Osteocyte (in vitro differentiated cells): Measurements from ENCODE around the gene XPNPEP1. TPM values are rescaled to one million over a fixed set of nuclear protein-coding genes. Genes with fewer than 3 reads are reported as not detected.

Source experiments
- DNase-seq: peaks from one replicate; pipeline ENCODE4 v3.0.0; 2021; ENCODE audit warnings: mixed read lengths; ENCODE audit not compliant: unreplicated experiment; ENCODE audit errors: extremely low spot score
- H3K27ac Mint-ChIP-seq: one replicate; pipeline ENCODE4 v1.8.0; 2021; ENCODE audit warnings: mild to moderate bottlenecking, mixed read lengths; ENCODE audit not compliant: unreplicated experiment
- H3K27me3 Mint-ChIP-seq: one replicate; pipeline ENCODE4 v1.8.0; 2021; ENCODE audit warnings: mixed read lengths; ENCODE audit not compliant: unreplicated experiment
- H3K36me3 Mint-ChIP-seq: one replicate; pipeline ENCODE4 v1.8.0; 2021; ENCODE audit warnings: mixed read lengths; ENCODE audit not compliant: unreplicated experiment
- H3K4me1 Mint-ChIP-seq: one replicate; pipeline ENCODE4 v1.8.0; 2021; ENCODE audit warnings: mixed read lengths; ENCODE audit not compliant: unreplicated experiment
- H3K4me3 Mint-ChIP-seq: one replicate; pipeline ENCODE4 v1.8.0; 2021; ENCODE audit warnings: mild to moderate bottlenecking, moderate library complexity, mixed read lengths; ENCODE audit not compliant: unreplicated experiment
- H3K9me3 Mint-ChIP-seq: one replicate; pipeline ENCODE4 v1.8.0; 2021; ENCODE audit warnings: mixed read lengths; ENCODE audit not compliant: unreplicated experiment
- CTCF ChIP-seq: fragments of 200-600 bp; sonication (generic); IDR thresholded peaks from 2 replicates; pipeline ENCODE4 v1.5.0; 2021; ENCODE audit warnings: antibody characterized with exemption, mild to moderate bottlenecking, moderate library complexity
- total RNA-seq: library from RNA; stranded (reverse); gene quantifications from 2 replicates; pipeline ENCODE4 v1.2.1, GENCODE V29; 2021

The XPNPEP1 gene
- total RNA-seq, 1 donor from 2014 or later: 74.5 TPM

GRCh38 chr10:109898007-109898406, 25.3 kb downstream of the XPNPEP1 start:
- no peaks in the 10 kb centered on the region for H3K27me3 Mint-ChIP-seq
- peaks cover 62% of the 10 kb centered on the region for H3K4me1 Mint-ChIP-seq
- H3K36me3 Mint-ChIP-seq: peaks cover 20% of the 10 kb centered on the region
- no peak overlapping the region for H3K4me3 Mint-ChIP-seq
- H3K9me3 Mint-ChIP-seq: no peaks in the 10 kb centered on the region
- DNase-seq: no peak
- peak overlapping the region; percentile 69 for H3K27ac Mint-ChIP-seq
- TF ChIP-seq CTCF: no peak

- Mint-ChIP-seq H3K27ac (peak overlapping the region; percentile 83), H3K9me3 (no peaks in the 10 kb centered on the region), H3K4me1 (peaks cover 56% of the 10 kb centered on the region), H3K4me3 (no peak overlapping the region), H3K27me3 (no peaks in the 10 kb centered on the region), H3K36me3 (peaks cover 23% of the 10 kb centered on the region)
- no peak for DNase-seq
- TF ChIP-seq CTCF: no peak
Measured at GRCh38 chr10:109895848-109896247, 27.5 kb downstream of the XPNPEP1 start.

- no peak for DNase-seq
- Mint-ChIP-seq H3K36me3 (peaks cover 25% of the 10 kb centered on the region), H3K4me1 (peaks cover 51% of the 10 kb centered on the region), H3K9me3 (no peaks in the 10 kb centered on the region), H3K27ac (peak overlapping the region; percentile 83), H3K27me3 (no peaks in the 10 kb centered on the region), H3K4me3 (no peak overlapping the region)
- TF ChIP-seq CTCF: no peak
Measured at GRCh38 chr10:109895095-109895818, 28.1 kb downstream of the XPNPEP1 start.

GRCh38 chr10:109894516-109894915, 28.8 kb downstream of the XPNPEP1 start:
- Mint-ChIP-seq H3K9me3 (no peaks in the 10 kb centered on the region), H3K27ac (peak overlapping the region; percentile 83), H3K36me3 (peaks cover 23% of the 10 kb centered on the region), H3K4me1 (peaks cover 49% of the 10 kb centered on the region), H3K27me3 (no peaks in the 10 kb centered on the region), H3K4me3 (no peak overlapping the region)
- DNase-seq: no peak
- TF ChIP-seq CTCF: no peak

GRCh38 chr10:109893386-109893785, 29.9 kb downstream of the XPNPEP1 start:
- H3K36me3 Mint-ChIP-seq: peaks cover 23% of the 10 kb centered on the region
- no peak overlapping the region for H3K27ac Mint-ChIP-seq
- no peak overlapping the region for H3K4me3 Mint-ChIP-seq

More at GRCh38 chr10:109893386-109893785, 29.9 kb downstream of the XPNPEP1 start:
- DNase-seq: no peak
- no peaks in the 10 kb centered on the region for H3K9me3 Mint-ChIP-seq
- H3K27me3 Mint-ChIP-seq: no peaks in the 10 kb centered on the region
- no peak for TF ChIP-seq CTCF
- peaks cover 41% of the 10 kb centered on the region for H3K4me1 Mint-ChIP-seq
